ENCODE data around the gene SUSD4. TPM values are rescaled to one million over a fixed set of nuclear protein-coding genes. Genes with fewer than 3 reads are reported as not detected.

Gene SUSD4
- total and polyA plus RNA-seq, 12 donors = 1.5 to 26.9 (median 7.0) TPM

- intact Hi-C loops (cut with DNase I) = no loop called here
- no peaks in the 10 kb centered on the region for H3K27me3 ChIP-seq
- 87 to 97% (median 93%) methylated on average over 7 of the region's 7 CpGs for WGBS, 4 donors
- TF ChIP-seq CTCF (IDR thresholded peaks at IDR 0.05) = no peak
- no peak for TF ChIP-seq POLR2A (IDR thresholded peaks at IDR 0.05)
- H3K4me1 ChIP-seq (replicated peaks in 1 of 2) = peaks cover 8 to 16% of the 10 kb centered on the region in 2 donors
- H3K36me3 ChIP-seq (replicated peaks in 1 of 2) = no peaks in the 10 kb centered on the region
- DNase-seq = no peak
- H3K9me3 ChIP-seq (replicated peaks in 1 of 3) = no peaks in the 10 kb centered on the region
- no peak overlapping the region for H3K4me3 ChIP-seq
- no peak overlapping the region for H3K27ac ChIP-seq
Observed at GRCh38 chr1:223339861-223340260, 24.1 kb downstream of the SUSD4 start.

- WGBS, 4 donors = 87 to 94% (median 92%) methylated on average over 12 of the region's 12 CpGs
- intact Hi-C loops (cut with DNase I) = no loop called here
- TF ChIP-seq POLR2A (IDR thresholded peaks at IDR 0.05) = no peak
- no peak for TF ChIP-seq CTCF (IDR thresholded peaks at IDR 0.05)
- H3K4me1 ChIP-seq (replicated peaks in 1 of 2) = peaks cover 1 to 8% of the 10 kb centered on the region in 2 donors
- H3K4me3 ChIP-seq = no peak overlapping the region
- H3K27me3 ChIP-seq = no peaks in the 10 kb centered on the region
- H3K36me3 ChIP-seq (replicated peaks in 1 of 2) = no peaks in the 10 kb centered on the region
- DNase-seq = no peak
- no peak overlapping the region for H3K27ac ChIP-seq
- H3K9me3 ChIP-seq (replicated peaks in 1 of 3) = no peaks in the 10 kb centered on the region
Observed at GRCh38 chr1:223338811-223339746, 24.9 kb downstream of the SUSD4 start.

DNA sequence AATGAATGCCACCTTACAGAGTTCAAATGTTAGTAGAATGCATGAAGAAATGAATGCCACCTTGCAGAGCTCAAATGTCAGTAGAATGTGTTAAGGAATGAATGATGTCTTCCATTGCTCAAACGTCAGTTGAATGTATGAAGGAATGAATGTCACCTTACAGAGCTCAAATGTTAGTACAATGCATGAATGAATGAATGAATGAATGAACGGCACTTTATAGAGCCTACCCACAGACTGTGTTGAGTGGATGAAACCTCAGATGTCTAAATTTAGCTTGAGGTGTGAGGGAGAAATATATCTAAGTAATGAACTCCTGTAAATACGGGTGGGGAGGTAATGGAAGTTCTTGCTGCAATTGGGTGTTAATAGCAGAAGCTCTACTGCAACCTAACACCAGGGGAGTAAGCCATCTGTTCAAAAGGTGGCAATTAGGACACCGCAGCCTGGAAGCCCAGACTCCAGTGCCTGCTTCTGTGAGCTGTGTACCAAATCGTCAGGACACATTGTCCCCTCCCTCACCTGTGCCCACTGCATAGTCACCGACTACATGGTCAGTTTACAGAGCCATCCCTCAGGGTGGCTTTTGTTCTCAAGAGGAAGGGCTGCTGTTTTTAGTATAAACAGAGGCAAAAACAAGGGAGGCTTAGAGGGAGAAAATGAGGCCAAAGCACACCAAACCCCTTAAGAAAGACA lies 26.7 kb downstream of the SUSD4 start:
- Histone ChIP-seq H3K27ac (no peak overlapping the region), H3K4me3 (no peak overlapping the region), H3K9me3 (replicated peaks in 1 of 3) (no peaks in the 10 kb centered on the region), H3K27me3 (no peaks in the 10 kb centered on the region), H3K4me1 (replicated peaks in 1 of 2) (no peaks in the 10 kb centered on the region), H3K36me3 (replicated peaks in 1 of 2) (no peaks in the 10 kb centered on the region)
- intact Hi-C loops (cut with DNase I) = no loop called here
- 62 to 81% (median 71%) methylated on average over 4 to 6 of the region's 6 CpGs for WGBS, 4 donors
- DNase-seq = no peak
- TF ChIP-seq POLR2A (IDR thresholded peaks at IDR 0.05) (no peak), CTCF (IDR thresholded peaks at IDR 0.05) (no peak)

GRCh38 chr1:223334156-223334555 lies 29.8 kb downstream of the SUSD4 start:
- H3K27me3 ChIP-seq = no peaks in the 10 kb centered on the region
- no peaks in the 10 kb centered on the region for H3K4me1 ChIP-seq (replicated peaks in 1 of 2)
- WGBS, 4 donors = 88 to 90% (median 88%) methylated on average over 2 of the region's 2 CpGs
- intact Hi-C loops (cut with DNase I) = no loop called here
- H3K4me3 ChIP-seq = no peak overlapping the region
- DNase-seq = no peak
- TF ChIP-seq CTCF (IDR thresholded peaks at IDR 0.05) = no peak
- TF ChIP-seq POLR2A (IDR thresholded peaks at IDR 0.05) = no peak
- H3K9me3 ChIP-seq (replicated peaks in 1 of 3) = no peaks in the 10 kb centered on the region
- no peak overlapping the region for H3K27ac ChIP-seq
- no peaks in the 10 kb centered on the region for H3K36me3 ChIP-seq (replicated peaks in 1 of 2)

Data from adrenal gland (tissue), 12 donors.